ENCODE data around the gene PGLYRP4. TPM values are rescaled to one million over a fixed set of nuclear protein-coding genes. Genes with fewer than 3 reads are reported as not detected.

Gene PGLYRP4
- total RNA-seq (2014; rRNA removed; shearing (Covaris generic)) (not detected in 2 replicates), total RNA-seq (2022) (not detected in 2 replicates), Bru-seq, nascent RNA (not detected), BruChase-seq, experiment 1, labeled RNA remaining after a 6-hour chase (not detected), BruChase-seq, experiment 2, labeled RNA remaining after a 2-hour chase (not detected)
- long read RNA-seq: 0 reads

- BruUV-seq (replicated peaks): no TSS peak
- intact Hi-C loops (cut with micrococcal nuclease; ENCODE audit: unreplicated experiment): no loop called here
- H3K9me2 ChIP-seq (ENCODE audit: insufficient read depth, low read length): no peaks in the 10 kb centered on the region
Measured at GRCh38 chr1:153348511-153349362, at the start of gene PGLYRP4. Gene PGLYRP4 (minus strand): TSS chr1:153348841. CDS start chr1:153347932, 909 bp downstream.

GRCh38 chr1:153397924-153398651 is 49.4 kb upstream of the PGLYRP4 start:
- no peak for TF ChIP-seq EZH2phosphoT487 (IDR thresholded peaks at IDR 0.05; ENCODE audit: borderline replicate concordance, low read depth, low read length)
- TF ChIP-seq CTCF (conservative IDR thresholded peaks at IDR 0.05; ENCODE audit: low read length): no peak
- ChIA-PET CTCF (ENCODE audit: unreplicated experiment) (no interaction called here), POLR2A (no interaction called here)
- no peak for DNase-seq (ENCODE audit: low spot score)
- Histone ChIP-seq H2AFZ (ENCODE audit: low read length) (no peak overlapping the region), H4K20me1 (ENCODE audit: insufficient read depth, low read length) (no peaks in the 10 kb centered on the region), H3K4me1 (ENCODE audit: insufficient read depth, low read length, poor library complexity, severe bottlenecking) (no peaks in the 10 kb centered on the region), H3K4me3 (ENCODE audit: low read depth, low read length, poor library complexity, severe bottlenecking) (no peak overlapping the region), H3K9me2 (ENCODE audit: insufficient read depth, low read length) (no peaks in the 10 kb centered on the region), H3K27ac (ENCODE audit: low read depth, low read length, poor library complexity, severe bottlenecking) (no peak overlapping the region), H3K79me2 (ENCODE audit: insufficient read depth, low read depth, low read length) (no peaks in the 10 kb centered on the region), H3K36me3 (ENCODE audit: insufficient read depth, low read length) (no peaks in the 10 kb centered on the region), H3K9me3 (ENCODE audit: low read length) (no peaks in the 10 kb centered on the region), H3K4me2 (ENCODE audit: low read length) (no peak overlapping the region)
- no TSS peak for BruUV-seq (replicated peaks)
- intact Hi-C loops (cut with micrococcal nuclease; ENCODE audit: unreplicated experiment): no loop called here

More at GRCh38 chr1:153348511-153349362, at the start of gene PGLYRP4:
- no peaks in the 10 kb centered on the region for H3K79me2 ChIP-seq (ENCODE audit: insufficient read depth, low read depth, low read length)
- H3K4me3 ChIP-seq (ENCODE audit: low read depth, low read length, poor library complexity, severe bottlenecking): no peak within 1 kb of the TSS
- no peaks in the 10 kb centered on the region for H4K20me1 ChIP-seq (ENCODE audit: insufficient read depth, low read length)
- H3K27ac ChIP-seq (ENCODE audit: low read depth, low read length, poor library complexity, severe bottlenecking): no peak within 1 kb of the TSS
- no peaks in the 10 kb centered on the region for H3K36me3 ChIP-seq (ENCODE audit: insufficient read depth, low read length)
- ChIA-PET POLR2A (interaction anchor here (0.6 kb wide), 1 partner anchor 354 kb away, joined by 3 read pairs; no protein-coding TSS in a partner anchor), CTCF (ENCODE audit: unreplicated experiment) (no interaction called here)
- H3K4me1 ChIP-seq (ENCODE audit: insufficient read depth, low read length, poor library complexity, severe bottlenecking): no peaks in the 10 kb centered on the region
- no peak for DNase-seq (ENCODE audit: low spot score)
- H3K9me3 ChIP-seq (ENCODE audit: low read length): no peaks in the 10 kb centered on the region
- H2AFZ ChIP-seq (ENCODE audit: low read length): no peak within 1 kb of the TSS
- no peak for TF ChIP-seq CTCF (conservative IDR thresholded peaks at IDR 0.05; ENCODE audit: low read length)
- H3K4me2 ChIP-seq (ENCODE audit: low read length): no peak within 1 kb of the TSS
